Measurements from ENCODE around the gene EIF3F. TPM values are rescaled to one million over a fixed set of nuclear protein-coding genes. Genes with fewer than 3 reads are reported as not detected.

Gene EIF3F
- total and polyA plus RNA-seq, 4 donors: 110 to 277 (median 217) TPM

DNA sequence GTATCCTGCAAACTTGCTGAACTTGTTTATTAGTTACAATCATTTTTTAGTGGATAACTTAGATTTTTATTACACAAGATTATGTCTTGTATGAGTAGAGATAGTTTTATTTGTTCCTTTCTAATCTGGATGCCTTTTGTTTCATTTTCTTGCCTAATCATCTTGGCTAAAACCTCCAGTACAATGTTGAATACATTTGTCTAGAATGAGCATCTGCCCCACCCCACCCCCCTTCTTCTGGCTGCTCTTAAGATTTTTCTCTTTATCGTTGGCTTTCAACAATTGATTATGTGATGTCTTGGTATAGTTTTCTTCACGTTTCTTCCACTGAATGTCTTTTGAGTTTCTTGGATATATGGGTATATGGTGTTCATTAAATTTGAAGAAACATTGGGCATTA, 56.6 kb downstream of the EIF3F start:
- Histone ChIP-seq H3K9me3 (ENCODE audit: control insufficient read depth, insufficient read depth, low read length) (no peaks in the 10 kb centered on the region), H3K27ac (ENCODE audit: low read depth, low read length) (no peak overlapping the region), H3K36me3 (ENCODE audit: control insufficient read depth, insufficient read depth, low read length) (peaks cover 2% of the 10 kb centered on the region), H3K4me3 (ENCODE audit: low read depth, low read length) (no peak overlapping the region), H3K4me1 (ENCODE audit: control insufficient read depth, insufficient read depth, low read length) (peaks cover 9% of the 10 kb centered on the region), H3K27me3 (ENCODE audit: control insufficient read depth, insufficient read depth, low read length) (no peaks in the 10 kb centered on the region)
- DNase-seq (ENCODE audit: low read depth in 4 of 6, low spot score in 6 of 6): no peak
- no CpG with 5 or more reads among the region's 2 CpGs for WGBS (ENCODE audit: insufficient coverage)

DNA sequence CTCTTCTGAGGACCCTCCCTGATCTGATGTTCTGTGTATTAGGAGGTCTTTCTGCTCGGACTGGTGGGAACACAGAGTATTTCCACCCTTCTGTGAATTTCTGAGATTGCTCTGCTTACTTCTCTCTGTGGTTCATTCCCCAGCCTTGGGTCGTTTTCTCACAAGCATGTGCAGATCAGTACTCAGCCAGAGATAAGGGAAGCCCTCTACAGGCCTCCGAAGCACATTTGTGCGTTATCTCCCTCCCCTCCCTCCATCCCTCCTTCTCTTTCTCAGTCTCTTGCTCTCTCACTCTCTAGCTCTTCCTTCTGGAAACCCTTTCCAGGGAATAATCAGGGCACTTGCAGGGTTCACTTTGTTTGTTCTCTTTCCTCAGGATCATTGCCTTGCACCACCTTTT, 58.7 kb downstream of the EIF3F start:
- 59% methylated on average over 4 of the region's 4 CpGs for WGBS (ENCODE audit: insufficient coverage)
- Histone ChIP-seq H3K4me3 (ENCODE audit: low read depth, low read length) (no peak overlapping the region), H3K27ac (ENCODE audit: low read depth, low read length) (no peak overlapping the region), H3K4me1 (ENCODE audit: control insufficient read depth, insufficient read depth, low read length) (no peaks in the 10 kb centered on the region), H3K36me3 (ENCODE audit: control insufficient read depth, insufficient read depth, low read length) (peaks cover 2% of the 10 kb centered on the region), H3K9me3 (ENCODE audit: control insufficient read depth, insufficient read depth, low read length) (no peaks in the 10 kb centered on the region), H3K27me3 (ENCODE audit: control insufficient read depth, insufficient read depth, low read length) (no peaks in the 10 kb centered on the region)
- no peak for DNase-seq (ENCODE audit: low read depth in 4 of 6, low spot score in 6 of 6)

DNA sequence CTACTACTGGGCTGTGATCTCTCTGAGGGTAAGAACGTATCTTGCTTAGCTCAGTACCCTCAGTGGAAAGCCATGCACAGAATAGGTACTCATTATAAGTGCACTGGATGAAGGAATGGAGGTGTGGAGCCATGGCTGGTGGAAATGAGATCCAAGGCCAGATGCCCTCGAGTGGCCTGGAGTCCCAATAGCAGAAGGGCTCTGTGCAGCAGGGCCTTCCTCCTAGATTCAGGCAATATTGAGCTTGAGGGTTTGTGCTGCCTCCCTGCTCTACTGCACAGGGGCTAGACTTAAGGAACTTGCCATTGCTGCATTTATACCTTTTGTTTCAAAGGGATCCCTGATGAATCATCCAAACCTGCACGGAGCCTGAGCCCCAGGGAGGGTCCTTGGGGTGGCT, 60.2 kb downstream of the EIF3F start:
- Histone ChIP-seq H3K36me3 (ENCODE audit: control insufficient read depth, insufficient read depth, low read length) (peaks cover 2% of the 10 kb centered on the region), H3K4me1 (ENCODE audit: control insufficient read depth, insufficient read depth, low read length) (no peaks in the 10 kb centered on the region), H3K9me3 (ENCODE audit: control insufficient read depth, insufficient read depth, low read length) (no peaks in the 10 kb centered on the region), H3K27ac (ENCODE audit: low read depth, low read length) (no peak overlapping the region), H3K27me3 (ENCODE audit: control insufficient read depth, insufficient read depth, low read length) (no peaks in the 10 kb centered on the region), H3K4me3 (ENCODE audit: low read depth, low read length) (no peak overlapping the region)
- no peak for DNase-seq (ENCODE audit: low read depth in 4 of 6, low spot score in 6 of 6)
- WGBS (ENCODE audit: insufficient coverage): 58% methylated on average over 2 of the region's 3 CpGs

DNA sequence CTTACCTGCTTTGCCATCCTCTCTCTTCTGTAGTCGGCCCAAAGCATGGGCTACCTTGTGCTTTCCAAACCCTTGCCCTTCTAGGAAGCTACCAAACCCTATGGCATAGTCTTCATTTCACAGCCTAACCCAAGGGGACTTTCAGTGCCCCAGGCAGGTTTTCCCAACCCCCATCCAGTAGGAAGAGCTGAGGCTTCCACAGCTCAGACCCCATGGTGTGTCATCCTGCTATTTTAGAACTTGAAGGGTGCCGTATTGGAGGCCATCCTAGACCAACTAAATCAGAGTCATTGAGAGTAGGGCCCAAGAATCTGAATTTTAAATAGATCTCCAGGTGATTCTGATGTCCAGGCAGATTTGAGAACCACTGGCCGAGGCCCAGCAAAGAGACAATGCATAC, 61.9 kb downstream of the EIF3F start:
- Histone ChIP-seq H3K4me1 (ENCODE audit: control insufficient read depth, insufficient read depth, low read length) (no peaks in the 10 kb centered on the region), H3K9me3 (ENCODE audit: control insufficient read depth, insufficient read depth, low read length) (no peaks in the 10 kb centered on the region), H3K27me3 (ENCODE audit: control insufficient read depth, insufficient read depth, low read length) (no peaks in the 10 kb centered on the region), H3K4me3 (ENCODE audit: low read depth, low read length) (no peak overlapping the region), H3K36me3 (ENCODE audit: control insufficient read depth, insufficient read depth, low read length) (peaks cover 2% of the 10 kb centered on the region), H3K27ac (ENCODE audit: low read depth, low read length) (no peak overlapping the region)
- WGBS (ENCODE audit: insufficient coverage): 97% methylated on average over 2 of the region's 3 CpGs
- DNase-seq (ENCODE audit: low read depth in 4 of 6, low spot score in 6 of 6): no peak

Small RNAs within 50 kb of the gene (small RNA-seq; reads per million reads assigned to genes)
- not detected for gene COX6CP5 (ENCODE audit: low replicate concordance)

Other genes starting within 250 kb of the EIF3F start
- gene OR5P2, start 190.4 kb upstream of the EIF3F start, total RNA-seq: not detected
- gene OR5P2, start 190.4 kb upstream of the EIF3F start, polyA plus RNA-seq (ENCODE audit: insufficient read length in 2 of 2): not detected
- not detected for gene OR5P3, start 156.5 kb upstream of the EIF3F start, total RNA-seq
- not detected for gene OR5P3, start 156.5 kb upstream of the EIF3F start, polyA plus RNA-seq (ENCODE audit: insufficient read length in 2 of 2)
- gene OR10A6, start 56.1 kb upstream of the EIF3F start, total RNA-seq: not detected
- gene OR10A6, start 56.1 kb upstream of the EIF3F start, polyA plus RNA-seq (ENCODE audit: insufficient read length in 2 of 2): not detected
- gene OR10A3, start 45.6 kb upstream of the EIF3F start, total RNA-seq: not detected
- gene OR10A3, start 45.6 kb upstream of the EIF3F start, polyA plus RNA-seq (ENCODE audit: insufficient read length in 2 of 2): under 1 TPM in 1 of 2 donors, not detected in 1; 0.08 TPM
- not detected for gene NLRP10, start 21.9 kb upstream of the EIF3F start, total RNA-seq
- not detected for gene NLRP10, start 21.9 kb upstream of the EIF3F start, polyA plus RNA-seq (ENCODE audit: insufficient read length in 2 of 2)
- 100 to 1,000 TPM in 1 of 2 donors, 10 to 100 TPM in 1; 73.3 to 107 TPM for gene TUB, start 93.9 kb downstream of the EIF3F start, total RNA-seq
- 10 to 100 TPM; 88.8 to 89.4 TPM for gene TUB, start 93.9 kb downstream of the EIF3F start, polyA plus RNA-seq (ENCODE audit: insufficient read length in 2 of 2)
- 10 to 100 TPM; 38.2 to 56.1 TPM for gene RIC3, start 181.7 kb downstream of the EIF3F start, total RNA-seq
- 10 to 100 TPM; 52.4 to 55.7 TPM for gene RIC3, start 181.7 kb downstream of the EIF3F start, polyA plus RNA-seq (ENCODE audit: insufficient read length in 2 of 2)